Measurements from ENCODE around the gene HOXC10.

The HOXC10 gene

GRCh38 chr12:54009171-54010052 is 24.5 kb downstream of the HOXC10 start:
- no peak for TF ChIP-seq CTCF (IDR thresholded peaks at IDR 0.05; ENCODE audit: low read depth, low read length)
- no peak overlapping the region for H3K4me3 ChIP-seq (ENCODE audit: low read depth, low read length)

GRCh38 chr12:54010053-54010971 is 25.4 kb downstream of the HOXC10 start:
- no peak overlapping the region for H3K4me3 ChIP-seq (ENCODE audit: low read depth, low read length)
- TF ChIP-seq CTCF (IDR thresholded peaks at IDR 0.05; ENCODE audit: low read depth, low read length): no peak

- TF ChIP-seq CTCF (IDR thresholded peaks at IDR 0.05; ENCODE audit: low read depth, low read length): no peak
These were observed 26.2 kb downstream of the HOXC10 start for GRCh38 chr12:54010972-54011664.

GRCh38 chr12:54011665-54012532 is 27.0 kb downstream of the HOXC10 start:
- TF ChIP-seq CTCF (IDR thresholded peaks at IDR 0.05; ENCODE audit: low read depth, low read length): no peak
- no peak overlapping the region for H3K4me3 ChIP-seq (ENCODE audit: low read depth, low read length)

More at GRCh38 chr12:54010972-54011664, 26.2 kb downstream of the HOXC10 start:
- no peak overlapping the region for H3K4me3 ChIP-seq (ENCODE audit: low read depth, low read length)

GRCh38 chr12:54012631-54013409 is 27.9 kb downstream of the HOXC10 start:
- no peak overlapping the region for H3K4me3 ChIP-seq (ENCODE audit: low read depth, low read length)
- TF ChIP-seq CTCF (IDR thresholded peaks at IDR 0.05; ENCODE audit: low read depth, low read length): no peak
